B cell (primary cell): Measurements from ENCODE around the gene RPS26. TPM values are rescaled to one million over a fixed set of nuclear protein-coding genes. Genes with fewer than 3 reads are reported as not detected.
"Not testable (repeated sequence)": the region's sequence is repeated elsewhere in the genome, so short reads cannot be mapped to it uniquely, and the experiment has no call there.

Experiments
- ATAC-seq: fragments of 200-7000 bp; cut with Tn5 transposase; one replicate; pipeline ENCODE4 v1.10.0; 2021; ENCODE audit warnings: low read depth, mild to moderate bottlenecking, moderate number of reproducible peaks, moderate library complexity
- CTCF ChIA-PET: fragments of 350-600 bp; sonication (Branson Sonifier 250); formaldehyde crosslinking; loops from one replicate; lab custom pipeline; 2021; ENCODE audit warnings: antibody characterized with exemption, inconsistent platforms; lab: Charles Lee
- POLR2A ChIA-PET: fragments of 350-600 bp; sonication (Branson Sonifier 250); formaldehyde crosslinking; loops from one replicate; lab custom pipeline; 2021; ENCODE audit warnings: antibody characterized with exemption; lab: Charles Lee
- DNase-seq: peaks from one replicate; pipeline ENCODE4 v3.0.0; 2013
- H2AFZ ChIP-seq: 2 replicates; pipeline ENCODE4 v1.6.1; 2012; ENCODE audit warnings: mild to moderate bottlenecking, low read depth, low read length; ENCODE audit not compliant: insufficient read depth, poor library complexity, severe bottlenecking
- H3K27ac ChIP-seq, 2 donors: 1 replicate in 1 of 2; 2 replicates in 1 of 2; pipeline ENCODE4 v1.5.1; 2012 to 2013; ENCODE audit warnings: low read length in 2 of 2, mild to moderate bottlenecking in 2 of 2, moderate library complexity in 1 of 2
- H3K27me3 ChIP-seq, 4 experiments: fragments of 200-600 bp in 1 of 4; sonication (generic) in 1 of 4; replicated peaks in 1 of 4; 1 replicate in 2 of 4; 2 replicates in 2 of 4; pipeline versions ENCODE4 v1.6.1 to v1.7.0; 2013 to 2016; ENCODE audit warnings: low read length in 3 of 4, mild to moderate bottlenecking in 2 of 4, mixed read lengths in 1 of 4, moderate library complexity in 1 of 4; ENCODE audit not compliant: insufficient read depth in 4 of 4, control insufficient read depth in 3 of 4; ENCODE audit errors: control extremely low read depth in 1 of 4
- H3K36me3 ChIP-seq, 2 experiments: replicated peaks in 1 of 2; 1 replicate in 1 of 2; 2 replicates in 1 of 2; pipeline versions ENCODE4 v1.6.1 to v1.7.1; 2013; ENCODE audit warnings: low read length in 1 of 2; ENCODE audit not compliant: insufficient read depth in 2 of 2, control insufficient read depth in 1 of 2; ENCODE audit errors: control extremely low read depth in 1 of 2, extremely low read depth in 1 of 2
- H3K4me1 ChIP-seq, 2 donors: fragments of 200-600 bp in 1 of 2; sonication (generic) in 1 of 2; 1 replicate in 1 of 2; 2 replicates in 1 of 2; pipeline versions ENCODE4 v1.5.1 to v1.6.1; 2013 to 2017; ENCODE audit warnings: low read length in 2 of 2; ENCODE audit not compliant: control insufficient read depth in 2 of 2, insufficient read depth in 2 of 2
- H3K4me2 ChIP-seq: replicated peaks from 2 replicates; pipeline ENCODE3; 2012; ENCODE audit warnings: mild to moderate bottlenecking, low read depth, low read length; ENCODE audit not compliant: poor library complexity, severe bottlenecking
- H3K4me3 ChIP-seq, 5 experiments: fragments of 200-600 bp in 1 of 5; sonication (generic) in 1 of 5; 1 replicate in 3 of 5; 2 replicates in 2 of 5; pipeline versions ENCODE4 v1.5.1 to v1.7.0; 2011 to 2016; ENCODE audit warnings: low read length in 4 of 5, mild to moderate bottlenecking in 4 of 5, low read depth in 2 of 5, control low read depth in 1 of 5, moderate library complexity in 1 of 5; ENCODE audit not compliant: insufficient read depth in 1 of 5; ENCODE audit errors: control extremely low read depth in 1 of 5, extremely low read depth in 1 of 5
- H3K79me2 ChIP-seq: fragments of 200-600 bp; sonication (generic); one replicate; pipeline ENCODE4 v1.6.0; 2016; ENCODE audit warnings: low read length; ENCODE audit not compliant: control insufficient read depth, insufficient read depth
- H3K9ac ChIP-seq: fragments of 200-600 bp; sonication (generic); 2 replicates; pipeline ENCODE4 v1.6.1; 2017; ENCODE audit warnings: mild to moderate bottlenecking, low read length, moderate library complexity
- H3K9me3 ChIP-seq, 3 donors: one replicate each; pipeline versions ENCODE4 v1.6.1 to v1.7.1; 2013; ENCODE audit warnings: low read length in 2 of 3; ENCODE audit not compliant: control insufficient read depth in 2 of 3, insufficient read depth in 1 of 3; ENCODE audit errors: control extremely low read depth in 1 of 3
- H4K20me1 ChIP-seq: 2 replicates; pipeline ENCODE4 v1.6.0; 2012; ENCODE audit warnings: mild to moderate bottlenecking, low read length; ENCODE audit not compliant: insufficient read depth, control insufficient read depth, poor library complexity, severe bottlenecking
- H3K27ac Mint-ChIP-seq: one replicate; pipeline ENCODE4 v1.8.0; 2021; ENCODE audit warnings: mixed read lengths
- H3K27me3 Mint-ChIP-seq: one replicate; pipeline ENCODE4 v1.8.0; 2021; ENCODE audit warnings: mixed read lengths
- H3K4me1 Mint-ChIP-seq: one replicate; pipeline ENCODE4 v1.8.0; 2021; ENCODE audit warnings: mixed read lengths
- H3K4me3 Mint-ChIP-seq: one replicate; pipeline ENCODE4 v1.8.0; 2021; ENCODE audit warnings: mixed read lengths
- H3K9me3 Mint-ChIP-seq: one replicate; pipeline ENCODE4 v1.8.0; 2022; ENCODE audit warnings: mixed read lengths; ENCODE audit not compliant: insufficient read depth
- EZH2 ChIP-seq: IDR thresholded peaks from 2 replicates; pipeline ENCODE4 v1.6.1; 2012; ENCODE audit warnings: borderline replicate concordance, low read depth, mild to moderate bottlenecking, moderate library complexity, low read length; ENCODE audit not compliant: insufficient read depth, poor library complexity, severe bottlenecking
- WGBS: methylation state at CpG from one replicate; pipeline ENCODE4 v1.1.5; 2013; ENCODE audit warnings: missing lambda C conversion rate; ENCODE audit not compliant: insufficient coverage; 5-methylcytosine and 5-hydroxymethylcytosine counted together
- intact Hi-C: fragments of 100-400 bp; cut with micrococcal nuclease; formaldehyde crosslinking; loops from one replicate; pipeline ENCODE4 v1.10.0; 2022
- polyA plus RNA-seq: library from polyadenylated mRNA; depleted of rRNA; stranded (reverse); fragments of >200 nt; gene quantifications from 2 replicates; pipeline ENCODE4 v1.2.3, GENCODE V29; 2012
- total RNA-seq, 2 donors: library from RNA; stranded (reverse); fragments of 120-200 nt in 1 of 2; gene quantifications; 1 replicate in 1 of 2; 2 replicates in 1 of 2; pipeline versions ENCODE4 v1.2.3 to v1.2.4, GENCODE V29; 2013 to 2022
- TF ChIP-seq, protein P1 (sequence below): fragments of 200-600 bp; IDR thresholded peaks from one replicate; pipeline ENCODE4 v1.8.0; 2022; ENCODE audit warnings: antibody characterized with exemption, mild to moderate bottlenecking

RPS26 gene
- total and polyA plus RNA-seq, 2 donors (not counting 1 experiment from before 2014, with no cell fraction given): 21.0 to 549 TPM

DNA sequence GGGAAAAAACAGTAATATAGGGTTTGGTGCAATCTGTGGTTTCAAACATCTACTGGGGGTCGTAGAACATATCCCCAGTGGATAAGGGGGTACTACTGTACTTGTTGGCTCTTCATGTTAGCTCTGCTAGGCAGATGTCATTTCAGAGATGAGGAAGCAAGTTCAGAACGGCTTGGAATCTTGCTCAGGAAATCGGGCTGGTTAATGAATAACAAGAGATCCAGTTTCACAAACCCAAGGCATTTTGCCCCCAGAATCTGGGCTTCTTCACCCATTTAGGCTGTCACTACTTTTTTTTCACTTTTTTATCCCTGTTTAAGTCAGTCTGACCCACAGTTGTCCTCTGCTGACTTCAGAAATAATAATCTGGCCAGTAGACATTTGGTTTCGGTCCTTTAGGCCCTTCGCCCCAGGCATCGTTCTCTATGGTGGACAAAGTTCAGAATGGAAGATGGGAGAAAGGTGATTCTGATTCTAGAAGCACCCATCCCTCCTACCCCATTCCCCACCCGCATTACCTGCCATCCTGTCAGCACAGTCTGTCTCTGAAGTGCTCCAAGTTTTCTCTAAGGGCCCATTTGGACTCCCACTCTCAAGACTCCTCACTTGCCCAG, 40.1 kb upstream of the RPS26 start:
- Histone ChIP-seq H4K20me1 (no peaks in the 10 kb centered on the region), H3K36me3 (no peaks in the 10 kb centered on the region), H3K9ac (no peak overlapping the region), H3K27me3 (peaks cover 0 to 4% (median 0%) of the 10 kb centered on the region in 4 experiments), H3K27ac (no peak overlapping the region), H3K9me3 (no peaks in the 10 kb centered on the region), H3K4me3 (no peak overlapping the region), H3K4me1 (peaks cover 9 to 10% of the 10 kb centered on the region in 2 donors), H2AFZ (no peak overlapping the region), H3K4me2 (no peak overlapping the region), H3K79me2 (no peaks in the 10 kb centered on the region)
- intact Hi-C loops: no loop called here
- Mint-ChIP-seq H3K4me3 (no peak overlapping the region), H3K27ac (no peak overlapping the region), H3K27me3 (no peaks in the 10 kb centered on the region), H3K9me3 (no peaks in the 10 kb centered on the region), H3K4me1 (peaks cover 14% of the 10 kb centered on the region)
- ChIA-PET POLR2A (interaction anchor here (0.6 kb wide), 1 partner anchor 55 kb away, joined by 5 read pairs; no protein-coding TSS in a partner anchor), CTCF (no interaction called here)
- no peak for TF ChIP-seq EZH2
- TF ChIP-seq, protein P1, sequence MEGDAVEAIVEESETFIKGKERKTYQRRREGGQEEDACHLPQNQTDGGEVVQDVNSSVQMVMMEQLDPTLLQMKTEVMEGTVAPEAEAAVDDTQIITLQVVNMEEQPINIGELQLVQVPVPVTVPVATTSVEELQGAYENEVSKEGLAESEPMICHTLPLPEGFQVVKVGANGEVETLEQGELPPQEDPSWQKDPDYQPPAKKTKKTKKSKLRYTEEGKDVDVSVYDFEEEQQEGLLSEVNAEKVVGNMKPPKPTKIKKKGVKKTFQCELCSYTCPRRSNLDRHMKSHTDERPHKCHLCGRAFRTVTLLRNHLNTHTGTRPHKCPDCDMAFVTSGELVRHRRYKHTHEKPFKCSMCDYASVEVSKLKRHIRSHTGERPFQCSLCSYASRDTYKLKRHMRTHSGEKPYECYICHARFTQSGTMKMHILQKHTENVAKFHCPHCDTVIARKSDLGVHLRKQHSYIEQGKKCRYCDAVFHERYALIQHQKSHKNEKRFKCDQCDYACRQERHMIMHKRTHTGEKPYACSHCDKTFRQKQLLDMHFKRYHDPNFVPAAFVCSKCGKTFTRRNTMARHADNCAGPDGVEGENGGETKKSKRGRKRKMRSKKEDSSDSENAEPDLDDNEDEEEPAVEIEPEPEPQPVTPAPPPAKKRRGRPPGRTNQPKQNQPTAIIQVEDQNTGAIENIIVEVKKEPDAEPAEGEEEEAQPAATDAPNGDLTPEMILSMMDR: no peak
- WGBS: 68% methylated on average over 3 of the region's 7 CpGs
- DNase-seq: no peak
- no peak for ATAC-seq

DNA sequence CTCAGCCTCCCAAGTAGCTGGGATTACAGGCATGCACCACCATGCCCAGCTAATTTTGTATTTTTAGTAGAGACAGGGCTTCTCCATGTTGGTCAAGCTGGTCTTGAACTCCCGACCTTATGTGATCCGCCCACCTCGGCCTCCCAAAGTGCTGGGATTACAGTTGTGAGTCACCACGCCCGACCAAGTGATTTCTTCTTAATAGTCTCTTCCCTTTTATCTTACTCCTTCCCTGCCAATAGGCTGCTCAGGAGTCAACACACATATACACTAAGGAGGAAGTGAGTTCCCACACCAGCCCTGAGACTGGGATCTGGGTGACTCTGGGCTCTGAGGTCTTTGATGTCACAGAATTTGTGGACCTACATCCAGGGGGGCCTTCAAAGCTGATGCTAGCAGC, 38.3 kb upstream of the RPS26 start:
- H3K9me3 ChIP-seq, POLR2A ChIA-PET, intact Hi-C loops, H3K27me3 Mint-ChIP-seq, H3K27ac Mint-ChIP-seq, H3K9ac ChIP-seq, H4K20me1 ChIP-seq, H2AFZ ChIP-seq, H3K27ac ChIP-seq, DNase-seq, H3K36me3 ChIP-seq, H3K4me3 Mint-ChIP-seq, H3K4me2 ChIP-seq, H3K9me3 Mint-ChIP-seq, H3K79me2 ChIP-seq, H3K27me3 ChIP-seq, H3K4me3 ChIP-seq, ATAC-seq: not testable (repeated sequence)
- CTCF ChIA-PET: interaction anchor here (0.7 kb wide), 1 partner anchor 292 kb away, joined by 5 read pairs; no protein-coding TSS in a partner anchor
- WGBS: 100% methylated on average over 3 of the region's 5 CpGs
- peaks cover 5 to 11% of the 10 kb centered on the region in 2 donors for H3K4me1 ChIP-seq
- H3K4me1 Mint-ChIP-seq: peaks cover 11% of the 10 kb centered on the region
